NCI-H2196 treated with DMSO at 0.1 percent for 48 hours (cell line): ENCODE measurements around the gene IL12B.
"Not testable (repeated sequence)": the region's sequence is repeated elsewhere in the genome, so short reads cannot be mapped to it uniquely, and the experiment has no call there.

Experiments
- DNase-seq: peaks from one replicate; lab custom pipeline; 2025; ENCODE audit not compliant: unreplicated experiment; lab: John Stamatoyannopoulos, UW

The IL12B gene

DNA sequence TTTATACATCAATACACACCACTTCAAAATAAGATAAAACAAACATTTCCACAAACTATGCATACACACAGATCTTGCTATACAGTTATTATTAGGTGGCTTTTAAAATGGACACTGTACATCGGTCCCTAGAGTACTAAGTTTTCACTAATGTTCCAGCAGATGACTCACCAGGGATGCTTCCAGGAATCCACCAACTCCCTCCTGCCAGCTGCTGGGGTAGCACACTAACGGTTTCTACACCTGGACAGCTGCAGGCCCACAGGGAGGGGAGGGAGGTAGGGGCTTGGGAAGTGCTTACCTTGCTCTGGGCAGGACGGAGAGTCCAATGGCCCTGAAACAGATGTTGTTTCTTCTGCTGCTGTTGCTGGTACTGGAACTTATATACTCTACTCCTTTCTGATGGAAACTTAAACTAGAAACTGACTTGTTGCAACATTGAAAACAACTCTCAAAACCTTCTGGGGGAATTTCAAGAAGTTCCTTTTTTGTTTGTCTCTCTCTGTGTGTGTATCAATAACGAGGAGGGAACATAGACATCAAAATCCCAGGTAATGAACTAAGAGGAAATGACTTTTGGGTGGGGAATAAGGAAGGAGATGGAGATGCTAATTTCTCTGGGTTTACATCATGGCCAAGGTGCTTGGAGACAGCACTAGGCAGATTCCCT lies at the start of gene IL12B:
IL12B (minus strand) TSS at position 357 of the 670 bp plus-strand sequence. CDS start 3,705 bp downstream, outside the sequence.
- no peak for DNase-seq

DNA sequence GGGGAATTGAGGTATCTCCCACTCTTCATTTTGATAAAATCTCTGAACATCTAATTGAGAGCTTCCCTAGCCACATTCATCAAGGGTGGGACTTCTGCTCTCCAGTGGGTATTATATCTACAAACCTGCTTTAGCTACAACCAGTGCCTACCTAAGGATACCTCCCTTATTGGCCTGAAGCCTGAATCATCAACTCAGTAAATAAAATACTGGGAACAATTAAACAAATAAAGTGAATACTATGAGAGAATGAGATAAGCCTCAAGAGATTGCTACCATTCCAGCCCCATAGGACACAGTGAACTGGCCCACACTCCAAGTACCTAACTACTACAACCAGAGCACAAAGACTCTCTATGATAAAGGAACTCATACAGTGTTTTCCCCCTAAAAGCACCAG lies 47.4 kb upstream of the IL12B start:
- no peak for DNase-seq

- DNase-seq, result not testable (repeated sequence)
Measured at GRCh38 chr5:159367866-159368265, 37.6 kb upstream of the IL12B start.

GRCh38 chr5:159366776-159367175 lies 36.5 kb upstream of the IL12B start:
- DNase-seq, result not testable (repeated sequence)

- no peak for DNase-seq
Measured at GRCh38 chr5:159362220-159362619, 31.9 kb upstream of the IL12B start.

DNA sequence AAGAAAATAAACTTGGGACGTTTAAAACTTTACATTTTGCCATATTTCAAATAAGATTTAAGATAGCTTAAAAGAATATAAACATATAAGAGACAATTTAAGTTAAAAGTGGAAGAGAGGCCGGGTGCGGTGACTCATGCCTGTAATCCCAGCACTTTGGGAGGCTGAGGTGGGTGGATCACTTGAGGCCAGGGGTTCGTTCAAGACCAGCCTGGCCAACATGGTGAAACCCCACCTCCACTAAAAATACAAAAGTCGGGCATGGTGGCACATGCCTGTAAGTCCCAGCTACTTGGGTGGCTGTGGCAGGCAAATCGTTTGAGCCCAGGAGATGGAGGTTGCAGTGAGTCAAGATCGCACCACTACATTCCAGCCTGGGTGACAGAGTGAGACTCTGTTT lies 29.6 kb upstream of the IL12B start:
- not testable (repeated sequence) for DNase-seq

- DNase-seq, result no peak
Measured at GRCh38 chr5:159359408-159359807, 29.1 kb upstream of the IL12B start.

DNA sequence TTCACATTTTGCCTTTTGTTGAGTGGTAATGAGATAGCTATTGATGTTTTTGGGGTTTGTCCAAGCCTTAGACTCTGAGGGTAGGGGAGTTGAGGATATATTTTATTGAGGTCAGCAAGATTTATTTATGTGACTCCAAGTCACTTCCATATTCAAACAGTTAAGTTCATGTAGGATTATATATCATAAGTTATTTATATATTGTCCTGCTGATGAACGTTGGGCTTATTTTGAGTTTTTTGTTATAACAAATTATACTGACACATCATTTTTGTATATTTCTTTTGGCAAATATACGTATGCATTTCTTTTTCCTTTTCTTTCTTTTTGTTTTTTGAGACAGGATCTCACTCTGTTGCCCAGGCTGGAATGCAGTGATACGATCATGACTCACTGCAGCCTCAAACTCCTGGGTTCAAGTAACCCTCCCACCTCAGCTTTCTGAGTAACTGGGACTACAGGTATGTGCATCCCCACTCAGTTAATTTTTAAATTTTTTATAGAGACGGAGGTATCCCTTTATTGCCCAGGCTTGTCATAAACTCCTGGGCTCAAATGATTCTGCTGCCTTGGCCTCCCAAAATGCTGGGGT lies 23.5 kb upstream of the IL12B start:
- DNase-seq, result no peak

DNA sequence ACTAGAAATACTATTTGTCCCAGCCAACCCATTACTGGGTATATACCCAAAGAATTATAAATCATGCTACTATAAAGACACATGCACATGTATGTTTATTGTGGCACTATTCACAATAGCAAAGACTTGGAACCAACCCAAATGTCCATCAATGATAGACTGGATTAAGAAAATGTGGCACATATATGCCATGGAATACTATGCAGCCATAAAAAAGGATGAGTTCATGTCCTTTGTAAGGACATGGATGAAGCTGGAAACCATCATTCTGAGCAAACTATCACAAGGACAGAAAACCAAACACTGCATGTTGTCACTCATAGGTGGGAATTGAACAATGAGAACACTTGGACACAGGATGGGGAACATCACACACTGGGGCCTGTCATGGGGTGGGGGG lies 20.4 kb upstream of the IL12B start:
- not testable (repeated sequence) for DNase-seq

DNA sequence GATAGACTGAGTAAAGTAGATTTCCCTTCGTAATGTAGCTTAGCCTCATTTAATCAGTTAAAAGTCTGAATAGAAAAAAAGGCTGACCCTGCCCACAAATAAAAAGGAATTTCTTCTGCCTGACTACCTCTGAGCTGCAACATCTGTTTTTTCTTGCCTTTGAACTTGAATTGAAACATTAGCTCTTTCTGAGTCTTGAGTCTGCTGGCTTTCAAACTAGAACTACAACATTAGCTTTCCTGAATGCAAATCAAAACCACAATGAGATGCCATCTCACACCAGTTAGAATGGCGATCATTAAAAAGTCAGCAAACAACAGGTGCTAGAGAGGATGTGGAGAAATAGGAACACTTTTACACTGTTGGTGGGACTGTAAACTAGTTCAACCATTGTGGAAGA lies 19.9 kb upstream of the IL12B start:
- not testable (repeated sequence) for DNase-seq

DNA sequence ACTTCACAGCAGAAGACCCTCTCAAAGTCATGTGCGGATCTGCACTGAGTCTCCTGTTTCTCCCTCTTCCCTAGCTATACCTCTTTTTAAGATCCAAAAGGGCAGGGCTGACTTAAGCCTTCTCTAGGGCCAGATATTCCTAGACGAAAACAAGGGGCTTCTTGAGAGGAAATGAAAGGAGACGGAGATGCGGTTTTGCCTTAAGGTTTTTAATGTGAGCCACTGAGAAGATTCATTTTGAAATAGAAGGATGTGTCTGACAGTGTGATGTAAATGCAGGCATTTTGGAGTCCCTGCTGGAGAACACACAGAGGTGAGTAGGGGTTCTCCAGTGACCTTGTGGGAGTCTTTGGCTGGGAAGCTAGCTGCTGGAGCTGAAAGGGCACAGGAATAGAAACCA lies 15.6 kb upstream of the IL12B start:
- DNase-seq, result no peak

- no peak for DNase-seq
Measured at GRCh38 chr5:159345336-159345735, 15.0 kb upstream of the IL12B start.

DNA sequence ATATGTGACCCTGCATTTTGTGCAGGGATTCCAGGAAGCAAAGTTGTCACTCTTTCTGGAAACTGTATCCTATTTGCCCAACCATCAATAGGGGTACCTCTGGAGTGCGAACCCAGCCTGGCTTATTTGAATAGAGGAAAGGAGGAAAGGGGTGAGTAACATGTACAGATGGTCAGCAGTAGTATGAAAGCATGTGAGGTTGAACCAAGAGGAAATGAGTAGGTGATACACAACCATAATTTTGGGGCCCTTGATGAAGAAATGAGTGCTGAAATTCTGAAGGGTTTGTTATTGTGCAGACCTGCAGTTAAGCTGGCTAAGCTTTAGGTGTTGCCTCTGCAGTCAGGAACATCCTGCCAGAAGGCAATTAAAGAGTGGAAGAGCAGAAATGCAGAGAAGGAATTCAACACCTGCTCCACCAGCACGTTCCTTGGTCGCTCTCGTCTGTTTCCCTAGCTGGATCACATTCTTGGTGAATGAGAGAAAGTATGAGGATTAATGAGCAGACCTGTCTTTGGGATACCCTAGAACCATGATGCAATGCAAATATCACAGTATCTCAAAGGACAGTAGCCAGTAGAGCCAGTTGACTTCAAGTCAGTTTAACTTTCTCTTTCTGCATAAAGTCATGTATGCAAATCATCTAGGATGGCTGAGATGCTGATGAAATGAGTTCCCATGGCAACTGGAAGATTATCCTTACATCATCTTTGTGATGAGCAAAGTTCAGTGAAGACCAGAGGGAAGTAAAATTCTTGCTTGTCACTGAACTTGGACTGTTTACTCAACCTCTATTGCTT lies 13.2 kb upstream of the IL12B start:
- DNase-seq, result no peak

- no peak for DNase-seq
Measured at GRCh38 chr5:159342840-159343239, 12.6 kb upstream of the IL12B start.

DNA sequence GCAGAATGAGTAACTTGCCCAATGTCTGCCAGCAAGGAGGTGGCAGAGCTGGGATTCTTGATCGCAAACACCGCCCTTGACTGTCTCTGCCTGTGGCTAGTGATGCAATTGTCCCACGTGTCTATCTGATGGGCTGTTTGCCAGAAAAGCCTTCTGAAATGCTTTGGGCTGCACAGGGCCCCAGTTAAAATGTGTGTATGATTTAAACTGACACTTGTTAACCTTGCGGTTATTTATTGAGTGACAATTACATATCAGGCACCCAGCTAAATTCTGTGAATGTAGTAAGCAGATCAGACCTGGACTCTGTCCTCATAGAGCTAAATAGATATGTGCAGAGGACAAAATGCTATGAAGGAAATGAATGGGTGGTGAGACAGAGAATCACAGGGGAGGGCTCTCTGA lies 11.6 kb upstream of the IL12B start:
- DNase-seq, result no peak

- DNase-seq, result no peak
Measured at GRCh38 chr5:159341145-159341544, 10.9 kb upstream of the IL12B start.

GRCh38 chr5:159340511-159340910 lies 10.2 kb upstream of the IL12B start:
- no peak for DNase-seq

- DNase-seq, result no peak
Measured at GRCh38 chr5:159339460-159339859, 9.2 kb upstream of the IL12B start.

DNA sequence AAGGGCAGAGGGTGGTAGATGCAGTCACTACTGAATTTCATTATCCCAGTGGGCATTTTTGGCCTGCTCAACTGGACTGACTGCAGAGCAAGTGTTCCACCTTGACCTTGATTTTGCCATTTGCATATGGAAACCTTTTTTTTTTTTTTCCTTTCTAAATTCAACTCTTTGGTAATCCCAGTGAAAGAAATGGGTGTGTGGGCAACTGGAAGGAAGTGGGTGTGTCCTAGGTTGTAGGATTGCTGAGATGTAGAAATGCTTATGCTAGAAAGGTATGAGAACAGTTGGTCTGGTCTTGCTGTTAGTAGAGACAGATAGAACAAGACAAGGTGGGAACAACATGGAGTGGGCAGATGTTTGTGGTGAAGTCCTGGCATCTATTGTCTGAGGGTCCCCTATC lies 7.8 kb upstream of the IL12B start:
- DNase-seq, result no peak

GRCh38 chr5:159337016-159337955 lies 7.0 kb upstream of the IL12B start:
- DNase-seq, result no peak

DNA sequence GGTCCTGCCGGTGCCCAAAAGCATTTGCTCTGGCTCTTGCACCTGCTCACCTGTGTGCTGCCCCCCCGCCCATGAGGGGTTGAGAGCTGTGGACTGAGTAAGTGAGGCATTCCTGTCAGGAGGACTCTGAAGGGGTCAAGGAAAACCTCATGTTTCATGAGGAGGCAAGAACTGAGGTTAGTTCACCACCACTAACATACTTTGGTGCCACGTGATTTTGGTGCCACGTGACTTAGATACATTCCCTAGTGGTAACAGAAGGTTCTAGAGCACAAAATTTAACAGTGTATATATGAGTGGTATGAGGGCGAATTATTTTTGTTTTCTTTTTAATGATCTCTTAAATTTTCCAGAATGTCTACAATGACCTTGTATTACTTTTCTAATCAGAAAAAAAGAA lies 6.3 kb upstream of the IL12B start:
- no peak for DNase-seq
